ENCODE measurements around the gene MCF2L2.

The MCF2L2 gene

DNA sequence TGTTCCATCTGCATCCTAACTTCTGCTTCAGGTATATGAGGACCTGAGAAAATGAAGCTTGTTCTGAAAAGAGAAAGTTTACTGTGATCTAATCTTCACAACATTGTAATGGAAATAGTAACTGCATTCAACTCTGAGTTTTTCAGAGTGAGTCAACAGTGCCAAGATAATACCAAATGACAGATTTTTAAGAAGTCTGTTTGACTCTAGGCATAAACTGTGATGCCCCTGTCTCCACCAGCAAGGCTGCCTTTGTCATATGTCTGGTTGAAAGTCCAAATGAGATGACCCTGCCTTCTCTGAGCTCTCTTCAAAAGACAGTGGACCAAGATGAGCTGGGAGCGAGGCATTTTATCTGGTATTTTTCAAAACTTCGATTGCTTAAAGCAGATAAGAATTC lies 220.2 kb downstream of the MCF2L2 start:
- TF ChIP-seq POLR2A (IDR thresholded peaks at IDR 0.05; ENCODE audit: low read depth, low read length) (no peak), POLR2AphosphoS5 (IDR thresholded peaks at IDR 0.05; ENCODE audit: low read depth, low read length) (no peak), TAF1 (IDR thresholded peaks at IDR 0.05; ENCODE audit: borderline replicate concordance, low read depth, low read length) (no peak)
- no peak for DNase-seq (ENCODE audit: insufficient read length)
- FAIRE-seq: no peak

DNA sequence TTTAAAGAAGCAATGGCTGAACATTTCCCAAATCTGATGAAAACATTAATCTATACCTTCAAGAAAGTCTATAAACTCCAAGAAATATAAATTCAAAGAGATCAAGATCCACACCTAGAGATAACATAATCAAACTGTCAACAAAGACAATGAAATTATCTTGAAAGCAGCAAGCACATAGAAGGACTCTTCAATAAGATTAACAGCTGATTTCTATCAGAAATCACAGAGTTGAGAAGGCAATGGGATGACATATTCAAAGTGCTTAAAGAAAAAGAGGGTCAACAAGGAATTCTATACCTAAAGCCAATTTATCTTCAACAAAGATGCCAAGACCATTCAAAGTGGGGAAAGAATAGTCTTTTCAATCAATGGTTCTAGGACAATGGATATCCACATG lies 224.7 kb downstream of the MCF2L2 start:
- no peak for TF ChIP-seq POLR2AphosphoS5 (IDR thresholded peaks at IDR 0.05; ENCODE audit: low read depth, low read length)
- no peak for TF ChIP-seq POLR2A (IDR thresholded peaks at IDR 0.05; ENCODE audit: low read depth, low read length)
- TF ChIP-seq TAF1 (IDR thresholded peaks at IDR 0.05; ENCODE audit: borderline replicate concordance, low read depth, low read length): no peak
- DNase-seq (ENCODE audit: insufficient read length): no peak
- FAIRE-seq: no peak

DNA sequence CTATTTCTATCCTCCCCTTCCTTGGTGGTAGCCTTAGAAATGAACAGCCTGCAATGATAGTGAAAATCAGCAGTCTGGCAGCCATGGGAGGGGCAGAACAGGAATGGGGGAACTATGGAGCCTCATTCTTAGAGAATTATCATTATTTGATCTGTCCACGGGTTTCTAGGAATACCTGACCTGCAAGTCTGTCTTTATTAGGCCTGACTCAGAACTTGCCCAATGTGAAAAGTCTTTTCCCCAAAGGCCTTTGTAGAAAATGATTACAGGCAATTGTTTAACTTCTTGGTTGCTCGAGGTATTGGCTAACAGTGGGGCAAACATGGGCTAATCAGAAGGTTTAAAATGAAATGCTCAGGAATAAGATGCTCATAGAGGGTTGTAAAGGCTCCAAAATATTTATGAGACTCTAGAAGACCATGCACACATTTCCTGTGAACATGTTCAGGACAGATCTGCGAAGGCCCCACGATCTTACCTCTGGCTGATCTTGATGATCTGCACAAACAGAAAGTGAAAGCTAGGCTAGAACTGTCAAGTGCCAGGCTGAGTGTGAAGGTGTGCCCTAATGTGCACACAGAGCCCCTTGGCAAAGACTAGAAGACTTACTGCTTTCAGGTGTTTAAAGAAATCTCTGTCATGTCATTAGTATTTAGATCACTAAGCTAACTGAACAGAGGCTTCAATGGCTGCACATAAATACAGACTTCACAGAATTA lies 226.3 kb downstream of the MCF2L2 start:
- TF ChIP-seq POLR2A (IDR thresholded peaks at IDR 0.05; ENCODE audit: low read depth, low read length) (no peak), TAF1 (IDR thresholded peaks at IDR 0.05; ENCODE audit: borderline replicate concordance, low read depth, low read length) (no peak), POLR2AphosphoS5 (IDR thresholded peaks at IDR 0.05; ENCODE audit: low read depth, low read length) (no peak)
- DNase-seq (ENCODE audit: insufficient read length): no peak
- no peak for FAIRE-seq

DNA sequence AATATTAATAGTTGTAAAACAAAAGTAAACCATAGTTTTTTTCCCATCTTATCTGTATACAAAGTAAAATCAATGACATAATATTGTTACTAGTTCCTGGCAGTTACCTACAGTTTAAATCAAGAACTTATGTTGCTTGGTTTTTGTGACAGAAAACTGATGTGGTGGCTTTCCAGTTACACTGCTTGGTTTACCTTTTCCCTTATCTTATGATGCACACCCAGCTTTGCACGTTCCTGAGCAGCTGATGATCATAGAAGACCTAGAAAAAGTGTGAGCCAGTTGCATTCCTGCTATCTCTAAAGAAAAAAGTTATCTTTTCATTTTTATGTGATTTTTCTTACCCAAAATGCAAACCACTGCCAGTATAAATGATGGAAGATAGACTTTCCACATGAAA lies 229.5 kb downstream of the MCF2L2 start:
- TF ChIP-seq POLR2AphosphoS5 (IDR thresholded peaks at IDR 0.05; ENCODE audit: low read depth, low read length) (no peak), POLR2A (IDR thresholded peaks at IDR 0.05; ENCODE audit: low read depth, low read length) (no peak), TAF1 (IDR thresholded peaks at IDR 0.05; ENCODE audit: borderline replicate concordance, low read depth, low read length) (no peak)
- FAIRE-seq: no peak
- no peak for DNase-seq (ENCODE audit: insufficient read length)

DNA sequence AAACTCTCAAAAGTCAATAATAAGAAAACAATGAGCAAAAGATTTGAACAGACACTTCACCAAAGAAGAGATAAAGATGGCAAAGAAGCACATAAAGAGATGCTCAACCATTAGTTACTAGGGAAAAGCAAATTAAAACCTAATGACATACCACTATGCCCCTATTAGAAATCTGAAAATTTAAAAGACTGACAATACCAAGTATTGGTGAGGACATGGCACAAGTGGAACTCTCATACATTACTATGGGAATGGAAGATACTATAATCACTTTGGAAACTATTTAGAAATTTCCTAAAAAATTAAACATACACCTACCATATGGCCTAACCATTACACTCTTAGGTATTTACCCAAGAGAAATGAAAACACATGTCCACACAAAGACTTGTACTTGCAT lies 230.7 kb downstream of the MCF2L2 start:
- no peak for DNase-seq (ENCODE audit: insufficient read length)
- no peak for FAIRE-seq
- no peak for TF ChIP-seq POLR2AphosphoS5 (IDR thresholded peaks at IDR 0.05; ENCODE audit: low read depth, low read length)
- TF ChIP-seq TAF1 (IDR thresholded peaks at IDR 0.05; ENCODE audit: borderline replicate concordance, low read depth, low read length): no peak
- TF ChIP-seq POLR2A (IDR thresholded peaks at IDR 0.05; ENCODE audit: low read depth, low read length): no peak

DNA sequence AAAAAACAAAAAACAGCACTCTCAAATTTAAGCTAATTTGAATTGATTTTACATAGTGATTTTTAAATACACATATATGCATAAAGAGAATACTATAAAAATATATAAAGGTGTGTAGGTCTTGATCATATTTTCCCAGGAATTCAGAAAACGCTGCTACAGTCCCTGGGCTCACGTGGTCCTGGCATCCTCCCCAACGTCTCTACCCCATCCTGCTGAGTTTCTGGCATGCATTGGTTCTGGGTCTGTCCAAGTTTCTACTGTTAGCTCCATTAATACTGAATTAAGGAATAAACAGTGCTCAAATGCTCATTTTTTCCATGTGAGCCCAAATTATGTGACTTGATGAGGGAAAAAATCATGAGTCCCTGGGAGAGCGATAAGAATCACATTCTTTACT lies 233.2 kb downstream of the MCF2L2 start:
- no peak for FAIRE-seq
- TF ChIP-seq POLR2AphosphoS5 (IDR thresholded peaks at IDR 0.05; ENCODE audit: low read depth, low read length): no peak
- TF ChIP-seq TAF1 (IDR thresholded peaks at IDR 0.05; ENCODE audit: borderline replicate concordance, low read depth, low read length): no peak
- TF ChIP-seq POLR2A (IDR thresholded peaks at IDR 0.05; ENCODE audit: low read depth, low read length): no peak
- no peak for DNase-seq (ENCODE audit: insufficient read length)

DNA sequence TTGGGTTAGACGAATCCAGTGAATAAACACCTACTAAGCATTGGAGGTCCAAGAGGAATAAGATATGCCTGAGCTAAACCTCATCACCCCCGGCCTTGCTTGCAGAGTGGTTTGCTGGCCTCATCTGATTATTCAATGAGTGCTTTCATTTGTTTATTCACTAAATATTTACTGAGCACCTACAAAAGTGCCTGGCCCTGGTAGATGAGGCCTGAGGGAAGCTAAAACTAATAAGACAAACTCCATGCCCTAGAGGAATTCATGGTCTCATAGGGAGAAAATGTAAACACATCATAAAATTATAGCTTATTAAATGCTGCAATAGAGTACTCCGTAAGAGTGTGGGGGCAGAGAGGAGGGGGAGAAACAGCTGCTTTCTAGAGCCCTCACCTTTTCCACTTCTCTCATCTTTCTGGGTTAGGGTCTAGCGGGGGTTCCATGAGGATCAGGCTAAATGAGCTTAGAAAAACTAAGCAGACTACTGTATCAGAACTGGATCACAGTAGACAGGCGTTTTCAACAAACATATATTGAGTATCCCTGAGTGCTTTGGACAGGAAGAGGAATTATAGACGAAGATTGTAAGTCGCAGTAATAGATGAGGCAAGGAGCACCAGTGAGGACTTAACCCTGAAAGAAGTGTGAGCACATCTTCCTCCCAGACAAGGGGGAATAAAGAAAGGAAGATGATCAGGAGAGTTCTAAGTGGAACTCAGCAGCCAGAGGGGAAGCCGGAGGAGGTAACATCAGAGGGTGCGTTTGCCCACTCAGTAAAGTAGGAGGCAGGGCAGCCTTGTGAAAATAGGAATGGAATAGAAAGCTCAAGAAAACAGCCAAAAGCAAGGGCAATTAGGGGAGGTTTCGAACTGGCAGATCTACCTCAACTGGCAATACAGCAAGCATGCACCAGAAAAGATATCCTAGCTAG lies 234.4 kb downstream of the MCF2L2 start:
- FAIRE-seq (no peak), DNase-seq (ENCODE audit: insufficient read length) (no peak)
- no peak for TF ChIP-seq POLR2A (IDR thresholded peaks at IDR 0.05; ENCODE audit: low read depth, low read length)
- TF ChIP-seq POLR2AphosphoS5 (IDR thresholded peaks at IDR 0.05; ENCODE audit: low read depth, low read length): no peak
- TF ChIP-seq TAF1 (IDR thresholded peaks at IDR 0.05; ENCODE audit: borderline replicate concordance, low read depth, low read length): no peak

DNA sequence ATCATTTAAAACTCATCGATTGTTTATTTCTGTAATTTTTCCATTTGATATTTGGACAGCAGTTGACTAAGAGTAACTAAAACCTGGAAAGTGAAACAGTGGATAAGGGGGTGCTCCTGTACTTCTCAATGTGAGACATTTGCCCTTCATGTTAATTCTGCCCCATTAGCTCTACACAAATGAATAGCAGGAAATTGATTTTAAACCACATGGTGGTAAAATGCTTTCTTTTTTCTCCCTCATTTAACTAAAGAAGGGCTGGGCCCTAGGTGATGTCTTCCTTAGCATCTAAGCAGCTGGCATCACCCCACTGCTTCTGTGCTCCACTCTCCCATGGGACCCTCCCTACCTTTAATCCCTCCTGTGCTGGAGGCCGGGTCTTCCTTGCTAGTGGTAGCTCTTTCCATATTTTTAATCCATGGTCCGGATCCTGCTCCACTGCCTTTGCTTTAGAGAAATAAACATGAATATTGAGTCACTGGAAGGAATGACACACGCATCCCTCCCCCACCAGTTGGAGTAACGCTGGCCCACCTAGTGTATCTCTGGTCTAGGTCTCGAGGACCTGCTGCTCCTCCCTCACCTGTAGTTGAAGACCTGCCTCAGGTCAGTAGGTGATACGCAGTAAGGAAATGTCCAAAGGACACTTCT lies 235.6 kb downstream of the MCF2L2 start:
- DNase-seq (ENCODE audit: insufficient read length) (no peak), FAIRE-seq (no peak)

DNA sequence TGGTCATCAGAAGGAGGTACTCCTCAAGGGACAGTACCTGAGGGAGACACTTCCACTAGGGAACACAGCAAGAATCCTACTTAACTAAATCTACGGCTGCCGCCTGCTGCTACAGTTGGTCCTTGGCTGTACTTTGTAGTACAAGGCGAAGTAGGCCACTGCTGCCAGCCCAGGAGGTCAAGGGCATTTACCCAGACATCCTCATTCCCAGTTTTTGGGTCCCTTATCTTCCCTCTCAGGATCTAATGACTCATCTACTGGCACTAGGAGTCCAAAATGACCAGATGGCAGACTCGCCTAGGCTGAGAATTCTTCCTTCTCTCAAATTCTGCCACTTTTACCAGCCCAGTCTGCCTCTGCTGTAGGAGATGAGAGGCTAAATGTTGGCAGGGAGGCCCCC lies 238.8 kb downstream of the MCF2L2 start:
- no peak for FAIRE-seq
- DNase-seq (ENCODE audit: insufficient read length): no peak

More for the DNA sequence above, 235.6 kb downstream of the MCF2L2 start:
- TF ChIP-seq TAF1 (IDR thresholded peaks at IDR 0.05; ENCODE audit: borderline replicate concordance, low read depth, low read length) (no peak), POLR2AphosphoS5 (IDR thresholded peaks at IDR 0.05; ENCODE audit: low read depth, low read length) (no peak), POLR2A (IDR thresholded peaks at IDR 0.05; ENCODE audit: low read depth, low read length) (no peak)

DNA sequence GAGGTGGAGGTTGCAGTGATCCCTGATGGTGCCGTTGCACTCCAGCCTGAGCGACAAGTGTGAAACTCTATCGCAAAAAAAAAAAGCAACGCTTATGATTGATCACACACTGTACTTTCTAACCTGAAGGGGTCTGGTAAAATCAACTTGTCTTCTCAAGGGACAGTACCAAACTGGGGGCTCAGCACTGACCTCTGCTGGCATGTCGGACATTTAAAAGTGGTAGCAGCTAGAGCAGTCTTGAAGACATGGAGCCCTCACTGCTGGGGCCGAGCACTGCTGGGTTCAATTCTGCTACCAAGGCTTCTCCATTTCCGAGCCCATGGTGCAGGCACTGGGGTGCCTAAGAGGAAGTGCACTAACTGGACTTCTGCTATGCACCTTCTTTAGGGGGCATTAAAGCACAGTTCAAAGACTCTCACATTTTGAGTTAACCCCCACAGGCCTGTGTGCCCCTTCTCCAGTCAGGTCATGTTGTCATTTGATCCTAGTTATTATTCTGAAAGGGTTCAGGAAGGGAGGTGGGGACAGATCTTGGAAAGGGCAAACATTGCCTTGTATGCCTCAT lies 239.4 kb downstream of the MCF2L2 start:
- FAIRE-seq (peak; percentile 53), DNase-seq (ENCODE audit: insufficient read length) (no peak)
- TF ChIP-seq POLR2AphosphoS5 (IDR thresholded peaks at IDR 0.05; ENCODE audit: low read depth, low read length): no peak
- no peak for TF ChIP-seq POLR2A (IDR thresholded peaks at IDR 0.05; ENCODE audit: low read depth, low read length)
- TF ChIP-seq TAF1 (IDR thresholded peaks at IDR 0.05; ENCODE audit: borderline replicate concordance, low read depth, low read length): no peak

More for the DNA sequence above, 238.8 kb downstream of the MCF2L2 start:
- TF ChIP-seq POLR2AphosphoS5 (IDR thresholded peaks at IDR 0.05; ENCODE audit: low read depth, low read length): no peak
- TF ChIP-seq POLR2A (IDR thresholded peaks at IDR 0.05; ENCODE audit: low read depth, low read length): no peak
- no peak for TF ChIP-seq TAF1 (IDR thresholded peaks at IDR 0.05; ENCODE audit: borderline replicate concordance, low read depth, low read length)

DNA sequence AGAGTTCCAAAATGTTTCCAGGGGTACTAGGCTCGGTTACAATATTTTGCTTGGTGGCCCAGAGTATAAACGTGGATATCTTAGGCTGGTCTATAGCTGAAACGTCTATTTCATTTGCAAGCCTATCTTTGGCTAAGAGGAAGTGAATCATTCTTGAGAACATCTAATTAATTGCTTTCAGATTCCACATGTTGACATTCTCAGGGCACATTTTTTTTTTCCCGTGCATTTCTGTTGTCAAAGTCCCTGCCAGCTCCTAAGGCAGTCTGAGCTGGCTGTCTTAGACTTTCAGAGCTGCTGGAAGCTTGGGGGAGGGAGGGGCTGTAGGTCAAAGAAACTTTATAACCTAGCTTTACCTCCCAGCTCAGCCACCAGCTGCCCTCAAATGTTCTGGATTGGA lies 242.7 kb downstream of the MCF2L2 start:
- FAIRE-seq (no peak), DNase-seq (ENCODE audit: insufficient read length) (no peak)
- TF ChIP-seq TAF1 (IDR thresholded peaks at IDR 0.05; ENCODE audit: borderline replicate concordance, low read depth, low read length) (no peak), POLR2A (IDR thresholded peaks at IDR 0.05; ENCODE audit: low read depth, low read length) (no peak), POLR2AphosphoS5 (IDR thresholded peaks at IDR 0.05; ENCODE audit: low read depth, low read length) (no peak)
